Heart left ventricle (tissue), 13 donors: ENCODE measurements around the gene LIMK2.

Source experiments
- CTCF ChIP-seq, 12 donors: fragments of 200-600 bp; sonication (generic) in 4 of 12; IDR thresholded peaks; one replicate each; pipeline versions ENCODE4 v1.5.0 to v1.8.0; 2018 to 2022; ENCODE audit warnings: antibody characterized with exemption in 12 of 12, mild to moderate bottlenecking in 5 of 12
- POLR2A ChIP-seq, 2 donors: fragments of 450-650 bp; IDR thresholded peaks; one replicate each; pipeline ENCODE4 v1.6.1; 2017; ENCODE audit warnings: antibody characterized with exemption in 2 of 2, mild to moderate bottlenecking in 2 of 2, moderate library complexity in 2 of 2
- donor health status: ischemic (EF 13 %, LVEDD 7.1; RV severe dilation, severe dysfunction).
- donor health status: DM: no; HTN: yes; CAD: no.
- donor health status: DM: no; HTN: no; CAD: no.
- donor health status: ischemic (EF 25% LVEDD 6.9; RV normal size, moderate dysfunction).
- donor health status: ischemic (EF 25% LVEDD 5.7; RV mildly dilated, moderate dysfunction).
- donor health status: ischemic (EF 35%, LVEDD 5.7; RV mildly dilated, moderate dysfunction).
- donor health status: nonischemic (EF 11% LVEDD 7.7; RV severe dilation, severe dysfunction).
- donor health status: DM: yes; HTN: yes; CAD: no.
- donor health status: PGD.
- donor health status: ischemic (EF 29% LVEDD 5.4; RV normal size, mild dysfunction).
- donor health status: nonischemic (EF 23%, LVEDD 6.1; RV moderate dilation, normal function).

GRCh38 chr22:31284281-31285155, 72.4 kb downstream of the LIMK2 start:
- TF ChIP-seq CTCF (IDR thresholded peaks at IDR 0.05) (no peak), POLR2A (IDR thresholded peaks at IDR 0.05) (no peak)
